SU-DHL-6 (cell line): ENCODE results near the gene NID2.

ENCODE experiments used
- H2AFZ ChIP-seq: fragments of 200-600 bp; sonication (generic); 2 replicates; pipeline ENCODE4 v1.6.1; 2014; ENCODE audit warnings: low read depth, mild to moderate bottlenecking, moderate library complexity, mixed read lengths, antibody characterized with exemption, low read length; ENCODE audit not compliant: severe bottlenecking
- H3F3A ChIP-seq: fragments of 200-600 bp; shearing (Covaris generic); 2 replicates; pipeline ENCODE4 v1.6.0; 2016; ENCODE audit warnings: antibody characterized with exemption, mild to moderate bottlenecking; ENCODE audit not compliant: insufficient read depth
- H3K27ac ChIP-seq: fragments of 200-600 bp; sonication (generic); 2 replicates; pipeline ENCODE4 v1.5.1; 2016; ENCODE audit warnings: low read depth, mild to moderate bottlenecking, low read length, moderate library complexity, mixed read lengths
- H3K27me3 ChIP-seq: fragments of 200-600 bp; sonication (generic), shearing (Covaris generic); 2 replicates; pipeline ENCODE4 v1.6.0; 2014; ENCODE audit warnings: mild to moderate bottlenecking, low read length
- H3K36me3 ChIP-seq: fragments of 200-600 bp; sonication (generic); 2 replicates; pipeline ENCODE4 v1.6.1; 2014; ENCODE audit warnings: mild to moderate bottlenecking, low read length, mixed read lengths
- H3K4me2 ChIP-seq: fragments of 300-600, 200-600 bp; shearing (Covaris generic), sonication (generic); 2 replicates; pipeline ENCODE4 v1.6.0; 2014; ENCODE audit warnings: low read length, low read depth, mild to moderate bottlenecking; ENCODE audit not compliant: poor library complexity, severe bottlenecking
- H3K4me3 ChIP-seq: fragments of 200-600 bp; sonication (generic); 2 replicates; pipeline ENCODE4 v1.5.1; 2014; ENCODE audit warnings: antibody characterized with exemption, low read length, mild to moderate bottlenecking, mixed read lengths; ENCODE audit not compliant: insufficient read depth, poor library complexity, severe bottlenecking
- H3K79me2 ChIP-seq: fragments of 200-600 bp; sonication (generic); 2 replicates; pipeline ENCODE4 v1.6.1; 2014; ENCODE audit warnings: mild to moderate bottlenecking, low read length, moderate library complexity; ENCODE audit not compliant: insufficient read depth
- H3K9ac ChIP-seq: fragments of 200-600 bp; sonication (generic); 2 replicates; pipeline ENCODE4 v1.7.0; 2014; ENCODE audit warnings: mild to moderate bottlenecking, low read length
- H3K9me2 ChIP-seq: fragments of 200-600 bp; sonication (generic); replicated peaks from 2 replicates; pipeline ENCODE4 v1.6.1; 2014; ENCODE audit warnings: low read length; ENCODE audit not compliant: insufficient read depth
- H3K9me3 ChIP-seq: fragments of 200-600 bp; sonication (generic); 2 replicates; pipeline ENCODE4 v1.6.1; 2014; ENCODE audit warnings: low read length, mixed read lengths; ENCODE audit not compliant: insufficient read depth
- H4K20me1 ChIP-seq: fragments of 200-600 bp; sonication (generic); 2 replicates; pipeline ENCODE4 v1.6.1; 2014; ENCODE audit warnings: low read depth, mild to moderate bottlenecking, antibody characterized with exemption, low read length, moderate library complexity, mixed read lengths
- CTCF ChIP-seq: fragments of 200-600 bp; sonication (generic); IDR thresholded peaks from one replicate; pipeline ENCODE4 v1.5.1; 2017; ENCODE audit warnings: antibody characterized with exemption, mild to moderate bottlenecking, low read length, moderate library complexity; ENCODE audit not compliant: insufficient read depth, poor library complexity, severe bottlenecking
- EZH2phosphoT487 ChIP-seq: fragments of 200-600 bp; sonication (generic), shearing (Covaris generic); conservative IDR thresholded peaks from 2 replicates; pipeline ENCODE4 v1.6.1; 2018; ENCODE audit warnings: mild to moderate bottlenecking, antibody characterized with exemption, low read length, moderate library complexity, mixed read lengths

Gene NID2

DNA sequence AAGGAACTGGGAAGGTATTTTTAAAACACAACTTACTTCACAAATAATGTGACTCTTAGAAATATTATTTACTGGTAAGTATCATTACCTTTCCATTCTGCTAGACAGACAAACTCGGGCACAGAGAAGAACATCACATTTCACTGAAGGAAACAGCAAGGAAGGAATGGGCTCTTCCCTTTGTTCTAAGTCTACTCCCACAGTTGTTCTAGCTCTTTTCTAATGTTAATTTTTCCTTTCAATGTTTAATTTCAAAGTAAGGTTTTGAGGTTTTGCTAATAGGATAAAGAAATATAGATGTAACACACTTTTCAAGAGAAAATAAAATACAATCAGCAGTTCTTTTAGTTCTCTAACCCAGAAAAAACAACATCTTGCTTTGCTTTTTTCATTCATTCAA is 7.0 kb downstream of the NID2 start:
- no peaks in the 10 kb centered on the region for H3K9me2 ChIP-seq
- no peaks in the 10 kb centered on the region for H3K36me3 ChIP-seq
- no peak overlapping the region for H3K4me2 ChIP-seq
- no peak overlapping the region for H2AFZ ChIP-seq
- TF ChIP-seq CTCF (no peak), EZH2phosphoT487 (no peak)
- H3K79me2 ChIP-seq: no peaks in the 10 kb centered on the region
- H3K27me3 ChIP-seq: no peaks in the 10 kb centered on the region
- H3K9ac ChIP-seq: no peak overlapping the region
- no peaks in the 10 kb centered on the region for H4K20me1 ChIP-seq
- H3K4me3 ChIP-seq: no peak overlapping the region
- H3F3A ChIP-seq: no peaks in the 10 kb centered on the region
- no peak overlapping the region for H3K27ac ChIP-seq
- H3K9me3 ChIP-seq: no peaks in the 10 kb centered on the region

- Histone ChIP-seq H3F3A (no peaks in the 10 kb centered on the region), H3K9me3 (no peaks in the 10 kb centered on the region), H3K27me3 (no peaks in the 10 kb centered on the region), H3K4me2 (no peak overlapping the region), H3K9me2 (no peaks in the 10 kb centered on the region), H3K79me2 (no peaks in the 10 kb centered on the region), H3K27ac (no peak overlapping the region), H3K4me3 (no peak overlapping the region), H3K36me3 (no peaks in the 10 kb centered on the region), H3K9ac (no peak overlapping the region), H4K20me1 (no peaks in the 10 kb centered on the region), H2AFZ (no peak overlapping the region)
- TF ChIP-seq CTCF (no peak), EZH2phosphoT487 (no peak)
Observed at GRCh38 chr14:52061390-52061789, 7.5 kb downstream of the NID2 start.

- Histone ChIP-seq H3K9ac (no peak overlapping the region), H3K27me3 (no peaks in the 10 kb centered on the region), H4K20me1 (no peaks in the 10 kb centered on the region), H3K4me2 (no peak overlapping the region), H3K4me3 (no peak overlapping the region), H3K9me3 (no peaks in the 10 kb centered on the region), H2AFZ (no peak overlapping the region), H3K79me2 (no peaks in the 10 kb centered on the region), H3K36me3 (no peaks in the 10 kb centered on the region), H3F3A (no peaks in the 10 kb centered on the region), H3K27ac (no peak overlapping the region), H3K9me2 (no peaks in the 10 kb centered on the region)
- no peak for TF ChIP-seq EZH2phosphoT487
Observed at GRCh38 chr14:52060080-52060479, 8.8 kb downstream of the NID2 start.

GRCh38 chr14:52059649-52060048 is 9.2 kb downstream of the NID2 start:
- Histone ChIP-seq H4K20me1 (no peaks in the 10 kb centered on the region), H3F3A (no peaks in the 10 kb centered on the region), H3K9me3 (no peaks in the 10 kb centered on the region), H3K9ac (no peak overlapping the region), H2AFZ (no peak overlapping the region), H3K4me2 (no peak overlapping the region), H3K9me2 (no peaks in the 10 kb centered on the region), H3K27me3 (no peaks in the 10 kb centered on the region), H3K36me3 (no peaks in the 10 kb centered on the region), H3K79me2 (no peaks in the 10 kb centered on the region), H3K27ac (no peak overlapping the region), H3K4me3 (no peak overlapping the region)
- TF ChIP-seq EZH2phosphoT487 (no peak), CTCF (no peak)
